CD4-positive, alpha-beta memory T cell (primary cell): ENCODE data around the gene RBM46. TPM values are rescaled to one million over a fixed set of nuclear protein-coding genes. Genes with fewer than 3 reads are reported as not detected.

Experiments used
- CTCF ChIA-PET: fragments of 350-600 bp; sonication (Branson Sonifier 250); formaldehyde crosslinking; loops from one replicate; lab custom pipeline; 2021; ENCODE audit warnings: inconsistent platforms; ENCODE audit not compliant: partially characterized antibody; lab: Charles Lee
- POLR2A ChIA-PET: fragments of 350-600 bp; sonication (Branson Sonifier 250); formaldehyde crosslinking; loops from one replicate; lab custom pipeline; 2021; ENCODE audit not compliant: partially characterized antibody; lab: Charles Lee
- DNase-seq, 5 donors: peaks; one replicate each; pipeline versions ENCODE4 v3.0.0 to v3.0.0-alpha.2; 2020 to 2022; ENCODE audit warnings: mixed read lengths in 1 of 5
- H3K27ac ChIP-seq: one replicate; pipeline ENCODE4 v1.7.0; 2013; ENCODE audit warnings: low read depth, low read length
- H3K27me3 ChIP-seq: 2 replicates; pipeline ENCODE4 v1.7.0; 2013; ENCODE audit warnings: mild to moderate bottlenecking, low read length, moderate library complexity; ENCODE audit not compliant: insufficient read depth
- H3K36me3 ChIP-seq: 2 replicates; pipeline ENCODE4 v1.7.0; 2013; ENCODE audit warnings: mild to moderate bottlenecking, low read length, moderate library complexity; ENCODE audit not compliant: insufficient read depth
- H3K4me1 ChIP-seq: 2 replicates; pipeline ENCODE4 v1.7.0; 2013; ENCODE audit warnings: mild to moderate bottlenecking, low read length, moderate library complexity; ENCODE audit not compliant: insufficient read depth
- H3K4me3 ChIP-seq, 2 donors: one replicate each; pipeline ENCODE4 v1.7.0; 2013; ENCODE audit warnings: low read length in 2 of 2, mild to moderate bottlenecking in 1 of 2
- H3K9me3 ChIP-seq, 2 donors: one replicate each; pipeline ENCODE4 v1.7.0; 2013; ENCODE audit warnings: low read length in 2 of 2, control low read depth in 1 of 2; ENCODE audit not compliant: control insufficient read depth in 1 of 2
- H3K27ac Mint-ChIP-seq, 7 donors: one replicate each; pipeline ENCODE4 v1.8.0; 2020 to 2021; ENCODE audit warnings: mixed read lengths in 7 of 7, mild to moderate bottlenecking in 6 of 7, inconsistent platforms in 3 of 7, moderate library complexity in 3 of 7
- H3K27me3 Mint-ChIP-seq, 2 donors: one replicate each; pipeline ENCODE4 v1.8.0; 2020 to 2021; ENCODE audit warnings: mixed read lengths in 2 of 2
- H3K36me3 Mint-ChIP-seq, 2 donors: one replicate each; pipeline ENCODE4 v1.8.0; 2020 to 2021; ENCODE audit warnings: mixed read lengths in 2 of 2, inconsistent platforms in 1 of 2, mild to moderate bottlenecking in 1 of 2
- H3K4me1 Mint-ChIP-seq, 4 donors: one replicate each; pipeline ENCODE4 v1.8.0; 2020 to 2021; ENCODE audit warnings: mixed read lengths in 4 of 4, mild to moderate bottlenecking in 1 of 4
- H3K4me3 Mint-ChIP-seq, 8 donors: one replicate each; pipeline ENCODE4 v1.8.0; 2020 to 2021; ENCODE audit warnings: mixed read lengths in 8 of 8, mild to moderate bottlenecking in 7 of 8, moderate library complexity in 6 of 8, inconsistent platforms in 3 of 8
- H3K9me3 Mint-ChIP-seq, 8 donors: one replicate each; pipeline ENCODE4 v1.8.0; 2020 to 2021; ENCODE audit warnings: mixed read lengths in 8 of 8, mild to moderate bottlenecking in 5 of 8, inconsistent platforms in 3 of 8, moderate library complexity in 1 of 8
- intact Hi-C: fragments of 100-400 bp; cut with micrococcal nuclease; formaldehyde crosslinking; loops from one replicate; pipeline ENCODE4 v1.15.1; 2023
- polyA plus RNA-seq, 2 donors: library from polyadenylated mRNA; unstranded; fragments of 300-500 nt; fragmentation: Illumina TruSeq; gene quantifications; one replicate each; pipeline ENCODE4 v1.2.3, GENCODE V29; 2021
- total RNA-seq, 2 experiments: library from RNA; stranded (reverse); gene quantifications; one replicate each; pipeline ENCODE4 v1.2.3, GENCODE V29; 2021

Gene RBM46
- total RNA-seq (not detected), polyA plus RNA-seq (not detected)

- no peaks in the 10 kb centered on the region for H3K4me1 ChIP-seq
- peak in 1 of 5 donors; percentile 30 for DNase-seq
- no peak within 1 kb of the TSS for H3K4me3 Mint-ChIP-seq
- no peaks in the 10 kb centered on the region for H3K36me3 ChIP-seq
- H3K9me3 ChIP-seq: no peaks in the 10 kb centered on the region
- H3K27me3 Mint-ChIP-seq: peaks cover 0 to 4% of the 10 kb centered on the region in 2 donors
- ChIA-PET CTCF (interaction anchor here (1.2 kb wide), 1 partner anchor 14 kb away, joined by 3 read pairs; no protein-coding TSS in a partner anchor), POLR2A (no interaction called here)
- peaks cover 0 to 3% (median under 1%) of the 10 kb centered on the region in 8 donors for H3K9me3 Mint-ChIP-seq
- H3K36me3 Mint-ChIP-seq: no peaks in the 10 kb centered on the region
- H3K4me3 ChIP-seq: no peak within 1 kb of the TSS
- no peaks in the 10 kb centered on the region for H3K4me1 Mint-ChIP-seq
- H3K27me3 ChIP-seq: no peaks in the 10 kb centered on the region
- intact Hi-C loops: no loop called here
- no peak within 1 kb of the TSS for H3K27ac ChIP-seq
- no peak within 1 kb of the TSS for H3K27ac Mint-ChIP-seq
Measured at GRCh38 chr4:154781126-154781982, at the start of gene RBM46. Gene RBM46, plus strand, starts transcription at chr4:154781272. Its CDS starts 15,481 bp downstream, at chr4:154796753.

GRCh38 chr4:154731756-154732155 is 49.3 kb upstream of the RBM46 start:
- H3K9me3 ChIP-seq: no peaks in the 10 kb centered on the region
- no peak overlapping the region for H3K4me3 ChIP-seq
- intact Hi-C loops: no loop called here
- peaks cover 0 to 3% (median 0%) of the 10 kb centered on the region in 8 donors for H3K9me3 Mint-ChIP-seq
- no peaks in the 10 kb centered on the region for H3K27me3 ChIP-seq
- CTCF ChIA-PET: no interaction called here
- no peaks in the 10 kb centered on the region for H3K4me1 ChIP-seq
- no peaks in the 10 kb centered on the region for H3K36me3 Mint-ChIP-seq
- H3K36me3 ChIP-seq: no peaks in the 10 kb centered on the region
- no peak overlapping the region for H3K27ac Mint-ChIP-seq
- H3K4me1 Mint-ChIP-seq: no peaks in the 10 kb centered on the region
- H3K4me3 Mint-ChIP-seq: no peak overlapping the region
- POLR2A ChIA-PET: no interaction called here
- no peak for DNase-seq
- H3K27me3 Mint-ChIP-seq: peaks cover 8% of the 10 kb centered on the region in 2 donors
- no peak overlapping the region for H3K27ac ChIP-seq

GRCh38 chr4:154732669-154733068 is 48.4 kb upstream of the RBM46 start:
- Histone ChIP-seq H3K4me3 (no peak overlapping the region), H3K4me1 (no peaks in the 10 kb centered on the region), H3K27me3 (no peaks in the 10 kb centered on the region), H3K36me3 (no peaks in the 10 kb centered on the region), H3K9me3 (no peaks in the 10 kb centered on the region), H3K27ac (no peak overlapping the region)
- ChIA-PET POLR2A (no interaction called here), CTCF (no interaction called here)
- intact Hi-C loops: no loop called here
- Mint-ChIP-seq H3K9me3 (peaks cover 0 to 3% (median 0%) of the 10 kb centered on the region in 8 donors), H3K36me3 (no peaks in the 10 kb centered on the region), H3K27me3 (peaks cover 8% of the 10 kb centered on the region in 2 donors), H3K4me1 (no peaks in the 10 kb centered on the region), H3K27ac (no peak overlapping the region), H3K4me3 (no peak overlapping the region)
- DNase-seq: no peak

GRCh38 chr4:154736770-154737169 is 44.3 kb upstream of the RBM46 start:
- H3K9me3 ChIP-seq: no peaks in the 10 kb centered on the region
- H3K4me1 ChIP-seq: no peaks in the 10 kb centered on the region
- H3K27ac Mint-ChIP-seq: no peak overlapping the region
- H3K36me3 Mint-ChIP-seq: no peaks in the 10 kb centered on the region
- H3K4me3 Mint-ChIP-seq: no peak overlapping the region
- ChIA-PET CTCF (no interaction called here), POLR2A (no interaction called here)
- peaks cover under 1% of the 10 kb centered on the region for H3K27me3 ChIP-seq
- DNase-seq: no peak
- intact Hi-C loops: no loop called here
- H3K36me3 ChIP-seq: no peaks in the 10 kb centered on the region
- H3K4me1 Mint-ChIP-seq: peaks cover 0 to 7% (median 0%) of the 10 kb centered on the region in 4 donors
- H3K4me3 ChIP-seq: no peak overlapping the region
- peaks cover 0 to 3% (median 0%) of the 10 kb centered on the region in 8 donors for H3K9me3 Mint-ChIP-seq
- H3K27ac ChIP-seq: no peak overlapping the region
- H3K27me3 Mint-ChIP-seq: peaks cover 12 to 19% of the 10 kb centered on the region in 2 donors

GRCh38 chr4:154738426-154738825 is 42.6 kb upstream of the RBM46 start:
- H3K27me3 ChIP-seq: peaks cover 8% of the 10 kb centered on the region
- H3K4me1 ChIP-seq: peaks cover 7% of the 10 kb centered on the region
- intact Hi-C loops: no loop called here
- no peak overlapping the region for H3K27ac ChIP-seq
- H3K9me3 ChIP-seq: no peaks in the 10 kb centered on the region
- peaks cover 18 to 28% of the 10 kb centered on the region in 2 donors for H3K27me3 Mint-ChIP-seq
- H3K9me3 Mint-ChIP-seq: no peaks in the 10 kb centered on the region
- POLR2A ChIA-PET: no interaction called here
- H3K4me1 Mint-ChIP-seq: peaks cover 1 to 19% (median 6%) of the 10 kb centered on the region in 4 donors
- H3K36me3 Mint-ChIP-seq: no peaks in the 10 kb centered on the region
- CTCF ChIA-PET: no interaction called here
- DNase-seq: no peak
- no peak overlapping the region for H3K4me3 Mint-ChIP-seq
- no peaks in the 10 kb centered on the region for H3K36me3 ChIP-seq
- no peak overlapping the region for H3K27ac Mint-ChIP-seq
- no peak overlapping the region for H3K4me3 ChIP-seq

GRCh38 chr4:154739111-154739510 is 42.0 kb upstream of the RBM46 start:
- Mint-ChIP-seq H3K27me3 (peaks cover 19 to 28% of the 10 kb centered on the region in 2 donors), H3K36me3 (no peaks in the 10 kb centered on the region), H3K9me3 (peaks cover 0 to 2% (median 0%) of the 10 kb centered on the region in 8 donors), H3K27ac (no peak overlapping the region), H3K4me1 (peaks cover 4 to 24% (median 9%) of the 10 kb centered on the region in 4 donors), H3K4me3 (no peak overlapping the region)
- POLR2A ChIA-PET: no interaction called here
- Histone ChIP-seq H3K27ac (no peak overlapping the region), H3K36me3 (no peaks in the 10 kb centered on the region), H3K9me3 (no peaks in the 10 kb centered on the region), H3K27me3 (peaks cover 9% of the 10 kb centered on the region), H3K4me3 (no peak overlapping the region), H3K4me1 (peaks cover 11% of the 10 kb centered on the region)
- CTCF ChIA-PET: no interaction called here
- no peak for DNase-seq
- intact Hi-C loops: no loop called here

- H3K27ac Mint-ChIP-seq: no peak overlapping the region
Measured at GRCh38 chr4:154740462-154740861, 40.6 kb upstream of the RBM46 start.

More at GRCh38 chr4:154740462-154740861, 40.6 kb upstream of the RBM46 start:
- H3K36me3 ChIP-seq: no peaks in the 10 kb centered on the region
- Mint-ChIP-seq H3K4me1 (peaks cover 6 to 34% (median 12%) of the 10 kb centered on the region in 4 donors), H3K4me3 (no peak overlapping the region), H3K36me3 (no peaks in the 10 kb centered on the region), H3K27me3 (peaks cover 29 to 38% of the 10 kb centered on the region in 2 donors), H3K9me3 (peaks cover 0 to 3% (median 0%) of the 10 kb centered on the region in 8 donors)
- no peak overlapping the region for H3K27ac ChIP-seq
- H3K4me1 ChIP-seq: peaks cover 18% of the 10 kb centered on the region
- intact Hi-C loops: no loop called here
- no peak overlapping the region for H3K4me3 ChIP-seq
- no peak for DNase-seq
- CTCF ChIA-PET: no interaction called here
- H3K9me3 ChIP-seq: no peaks in the 10 kb centered on the region
- POLR2A ChIA-PET: no interaction called here
- H3K27me3 ChIP-seq: peaks cover 13% of the 10 kb centered on the region
